Measurements from ENCODE around the gene YIPF2.

Gene YIPF2

GRCh38 chr19:10898633-10899032 lies 29.8 kb downstream of the YIPF2 start:
- Histone ChIP-seq H3K27ac (ENCODE audit: low read depth, low read length) (no peak overlapping the region), H3K4me3 (ENCODE audit: low read depth, low read length) (no peak overlapping the region), H3K9ac (ENCODE audit: low read depth, low read length) (no peak overlapping the region), H3K9me3 (ENCODE audit: control insufficient read depth, insufficient read depth, low read length) (no peaks in the 10 kb centered on the region), H3K4me1 (ENCODE audit: control insufficient read depth, insufficient read depth, low read length) (peaks cover 21% of the 10 kb centered on the region), H3K36me3 (ENCODE audit: control insufficient read depth, insufficient read depth, low read length) (no peaks in the 10 kb centered on the region), H3K27me3 (ENCODE audit: control insufficient read depth, insufficient read depth, low read length) (no peaks in the 10 kb centered on the region)

GRCh38 chr19:10896851-10897526 lies 31.4 kb downstream of the YIPF2 start:
- Histone ChIP-seq H3K27ac (ENCODE audit: low read depth, low read length) (no peak overlapping the region), H3K9ac (ENCODE audit: low read depth, low read length) (no peak overlapping the region), H3K27me3 (ENCODE audit: control insufficient read depth, insufficient read depth, low read length) (no peaks in the 10 kb centered on the region), H3K9me3 (ENCODE audit: control insufficient read depth, insufficient read depth, low read length) (no peaks in the 10 kb centered on the region), H3K36me3 (ENCODE audit: control insufficient read depth, insufficient read depth, low read length) (no peaks in the 10 kb centered on the region), H3K4me1 (ENCODE audit: control insufficient read depth, insufficient read depth, low read length) (peaks cover 28% of the 10 kb centered on the region), H3K4me3 (ENCODE audit: low read depth, low read length) (no peak overlapping the region)

GRCh38 chr19:10895920-10896319 lies 32.5 kb downstream of the YIPF2 start:
- Histone ChIP-seq H3K4me1 (ENCODE audit: control insufficient read depth, insufficient read depth, low read length) (peaks cover 39% of the 10 kb centered on the region), H3K27me3 (ENCODE audit: control insufficient read depth, insufficient read depth, low read length) (no peaks in the 10 kb centered on the region), H3K36me3 (ENCODE audit: control insufficient read depth, insufficient read depth, low read length) (no peaks in the 10 kb centered on the region), H3K9me3 (ENCODE audit: control insufficient read depth, insufficient read depth, low read length) (no peaks in the 10 kb centered on the region), H3K27ac (ENCODE audit: low read depth, low read length) (no peak overlapping the region), H3K9ac (ENCODE audit: low read depth, low read length) (no peak overlapping the region), H3K4me3 (ENCODE audit: low read depth, low read length) (no peak overlapping the region)

GRCh38 chr19:10895363-10895762 lies 33.1 kb downstream of the YIPF2 start:
- Histone ChIP-seq H3K4me3 (ENCODE audit: low read depth, low read length) (no peak overlapping the region), H3K27ac (ENCODE audit: low read depth, low read length) (no peak overlapping the region), H3K9ac (ENCODE audit: low read depth, low read length) (no peak overlapping the region), H3K9me3 (ENCODE audit: control insufficient read depth, insufficient read depth, low read length) (no peaks in the 10 kb centered on the region), H3K27me3 (ENCODE audit: control insufficient read depth, insufficient read depth, low read length) (no peaks in the 10 kb centered on the region), H3K4me1 (ENCODE audit: control insufficient read depth, insufficient read depth, low read length) (peaks cover 41% of the 10 kb centered on the region), H3K36me3 (ENCODE audit: control insufficient read depth, insufficient read depth, low read length) (no peaks in the 10 kb centered on the region)

GRCh38 chr19:10894911-10895213 lies 33.6 kb downstream of the YIPF2 start:
- Histone ChIP-seq H3K27me3 (ENCODE audit: control insufficient read depth, insufficient read depth, low read length) (no peaks in the 10 kb centered on the region), H3K4me1 (ENCODE audit: control insufficient read depth, insufficient read depth, low read length) (peaks cover 41% of the 10 kb centered on the region), H3K27ac (ENCODE audit: low read depth, low read length) (no peak overlapping the region), H3K36me3 (ENCODE audit: control insufficient read depth, insufficient read depth, low read length) (no peaks in the 10 kb centered on the region), H3K9ac (ENCODE audit: low read depth, low read length) (no peak overlapping the region), H3K4me3 (ENCODE audit: low read depth, low read length) (no peak overlapping the region), H3K9me3 (ENCODE audit: control insufficient read depth, insufficient read depth, low read length) (no peaks in the 10 kb centered on the region)

GRCh38 chr19:10892256-10892655 lies 36.2 kb downstream of the YIPF2 start:
- Histone ChIP-seq H3K9me3 (ENCODE audit: control insufficient read depth, insufficient read depth, low read length) (no peaks in the 10 kb centered on the region), H3K27me3 (ENCODE audit: control insufficient read depth, insufficient read depth, low read length) (no peaks in the 10 kb centered on the region), H3K36me3 (ENCODE audit: control insufficient read depth, insufficient read depth, low read length) (no peaks in the 10 kb centered on the region), H3K9ac (ENCODE audit: low read depth, low read length) (no peak overlapping the region), H3K27ac (ENCODE audit: low read depth, low read length) (peak overlapping the region; percentile 58), H3K4me1 (ENCODE audit: control insufficient read depth, insufficient read depth, low read length) (peaks cover 58% of the 10 kb centered on the region), H3K4me3 (ENCODE audit: low read depth, low read length) (no peak overlapping the region)

GRCh38 chr19:10891405-10892086 lies 36.9 kb downstream of the YIPF2 start:
- H3K4me3 ChIP-seq (ENCODE audit: low read depth, low read length): no peak overlapping the region
- H3K27me3 ChIP-seq (ENCODE audit: control insufficient read depth, insufficient read depth, low read length): no peaks in the 10 kb centered on the region
- H3K4me1 ChIP-seq (ENCODE audit: control insufficient read depth, insufficient read depth, low read length): peaks cover 56% of the 10 kb centered on the region
- H3K27ac ChIP-seq (ENCODE audit: low read depth, low read length): peak overlapping the region; percentile 78
- H3K36me3 ChIP-seq (ENCODE audit: control insufficient read depth, insufficient read depth, low read length): no peaks in the 10 kb centered on the region
- H3K9me3 ChIP-seq (ENCODE audit: control insufficient read depth, insufficient read depth, low read length): no peaks in the 10 kb centered on the region
- H3K9ac ChIP-seq (ENCODE audit: low read depth, low read length): no peak overlapping the region

- no peaks in the 10 kb centered on the region for H3K36me3 ChIP-seq (ENCODE audit: control insufficient read depth, insufficient read depth, low read length)
- H3K27me3 ChIP-seq (ENCODE audit: control insufficient read depth, insufficient read depth, low read length): no peaks in the 10 kb centered on the region
- no peak overlapping the region for H3K9ac ChIP-seq (ENCODE audit: low read depth, low read length)
- H3K27ac ChIP-seq (ENCODE audit: low read depth, low read length): no peak overlapping the region
- H3K4me3 ChIP-seq (ENCODE audit: low read depth, low read length): no peak overlapping the region
- H3K4me1 ChIP-seq (ENCODE audit: control insufficient read depth, insufficient read depth, low read length): peaks cover 62% of the 10 kb centered on the region
- H3K9me3 ChIP-seq (ENCODE audit: control insufficient read depth, insufficient read depth, low read length): no peaks in the 10 kb centered on the region
Measured at GRCh38 chr19:10889880-10890279, 38.6 kb downstream of the YIPF2 start.

GRCh38 chr19:10888421-10888866 lies 40.0 kb downstream of the YIPF2 start:
- Histone ChIP-seq H3K4me3 (ENCODE audit: low read depth, low read length) (peak overlapping the region; percentile 10; the same call in 1 of the 2 replicates), H3K9ac (ENCODE audit: low read depth, low read length) (no peak overlapping the region; the same call in 1 of the 2 replicates), H3K36me3 (ENCODE audit: control insufficient read depth, insufficient read depth, low read length) (no peaks in the 10 kb centered on the region), H3K9me3 (ENCODE audit: control insufficient read depth, insufficient read depth, low read length) (no peaks in the 10 kb centered on the region), H3K27me3 (ENCODE audit: control insufficient read depth, insufficient read depth, low read length) (no peaks in the 10 kb centered on the region), H3K27ac (ENCODE audit: low read depth, low read length) (peak overlapping the region; percentile 94), H3K4me1 (ENCODE audit: control insufficient read depth, insufficient read depth, low read length) (peaks cover 52% of the 10 kb centered on the region)

GRCh38 chr19:10887616-10888367 lies 40.6 kb downstream of the YIPF2 start:
- H3K4me1 ChIP-seq (ENCODE audit: control insufficient read depth, insufficient read depth, low read length): peaks cover 52% of the 10 kb centered on the region

More at GRCh38 chr19:10887616-10888367, 40.6 kb downstream of the YIPF2 start:
- H3K9me3 ChIP-seq (ENCODE audit: control insufficient read depth, insufficient read depth, low read length): no peaks in the 10 kb centered on the region
- H3K36me3 ChIP-seq (ENCODE audit: control insufficient read depth, insufficient read depth, low read length): no peaks in the 10 kb centered on the region
- H3K9ac ChIP-seq (ENCODE audit: low read depth, low read length): no peak overlapping the region; the same call in 1 of the 2 replicates
- peak overlapping the region; percentile 94 for H3K27ac ChIP-seq (ENCODE audit: low read depth, low read length)
- H3K4me3 ChIP-seq (ENCODE audit: low read depth, low read length): peak overlapping the region; percentile 10; the same call in 1 of the 2 replicates
- no peaks in the 10 kb centered on the region for H3K27me3 ChIP-seq (ENCODE audit: control insufficient read depth, insufficient read depth, low read length)

All from HUES48 (cell line).